CD4-positive, alpha-beta T cell (primary cell): ENCODE measurements around the gene CDYL. TPM values are rescaled to one million over a fixed set of nuclear protein-coding genes. Genes with fewer than 3 reads are reported as not detected.

Experiments used
- ATAC-seq: fragments of 200-7000 bp; cut with Tn5 transposase; one replicate; pipeline ENCODE4 v1.10.0; 2022; ENCODE audit warnings: mild to moderate bottlenecking; ENCODE audit not compliant: poor library complexity
- CTCF ChIA-PET: fragments of 350-600 bp; sonication (Branson Sonifier 250); formaldehyde crosslinking; loops from one replicate; lab custom pipeline; 2021; ENCODE audit warnings: antibody characterized with exemption, inconsistent platforms; lab: Charles Lee
- POLR2A ChIA-PET: fragments of 350-600 bp; sonication (Branson Sonifier 250); formaldehyde crosslinking; loops from one replicate; lab custom pipeline; 2021; ENCODE audit warnings: antibody characterized with exemption, inconsistent platforms; lab: Charles Lee
- DNase-seq, 14 experiments: peaks; one replicate each; pipeline ENCODE4 v3.0.0-alpha.2; 2013 to 2020; ENCODE audit warnings: mixed read lengths in 2 of 14
- H3K27ac ChIP-seq, 2 donors: one replicate each; pipeline versions ENCODE4 v1.5.1 to v1.7.0; 2013; ENCODE audit warnings: low read length in 2 of 2, low read depth in 1 of 2, mild to moderate bottlenecking in 1 of 2
- H3K27me3 ChIP-seq, 2 experiments: 1 replicate in 1 of 2; 2 replicates in 1 of 2; pipeline versions ENCODE4 v1.6.1 to v1.7.0; 2013; ENCODE audit warnings: low read length in 2 of 2, control low read depth in 1 of 2, mild to moderate bottlenecking in 1 of 2, moderate library complexity in 1 of 2; ENCODE audit not compliant: insufficient read depth in 2 of 2, control insufficient read depth in 1 of 2
- H3K36me3 ChIP-seq: one replicate; pipeline ENCODE4 v1.6.1; 2013; ENCODE audit warnings: low read length, control low read depth; ENCODE audit not compliant: insufficient read depth
- H3K4me1 ChIP-seq: one replicate; pipeline ENCODE4 v1.6.1; 2013; ENCODE audit warnings: low read length, control low read depth; ENCODE audit not compliant: insufficient read depth
- H3K4me3 ChIP-seq: one replicate; pipeline ENCODE4 v1.5.1; 2013; ENCODE audit warnings: mild to moderate bottlenecking, low read length, moderate library complexity
- H3K9me3 ChIP-seq, 2 experiments: 1 replicate in 1 of 2; 2 replicates in 1 of 2; pipeline versions ENCODE4 v1.6.1 to v1.7.0; 2013; ENCODE audit warnings: low read length in 2 of 2, mild to moderate bottlenecking in 2 of 2, control low read depth in 1 of 2, moderate library complexity in 1 of 2; ENCODE audit not compliant: control insufficient read depth in 1 of 2, insufficient read depth in 1 of 2
- H3K27ac Mint-ChIP-seq: one replicate; pipeline ENCODE4 v1.8.0; 2020; ENCODE audit warnings: mixed read lengths
- H3K27me3 Mint-ChIP-seq: one replicate; pipeline ENCODE4 v1.8.0; 2021; ENCODE audit warnings: mixed read lengths
- H3K36me3 Mint-ChIP-seq: one replicate; pipeline ENCODE4 v1.8.0; 2021; ENCODE audit warnings: low read depth, mixed read lengths
- H3K4me1 Mint-ChIP-seq: one replicate; pipeline ENCODE4 v1.8.0; 2021; ENCODE audit warnings: low read depth, mixed read lengths
- H3K4me3 Mint-ChIP-seq: one replicate; pipeline ENCODE4 v1.8.0; 2020; ENCODE audit warnings: mild to moderate bottlenecking, mixed read lengths
- H3K9me3 Mint-ChIP-seq: one replicate; pipeline ENCODE4 v1.8.0; 2020; ENCODE audit warnings: mixed read lengths
- intact Hi-C, 2 experiments: fragments of 100-400 bp; cut with DNase I in 1 of 2; cut with micrococcal nuclease in 1 of 2; formaldehyde crosslinking; loops; one replicate each; pipeline versions ENCODE4 v1.15.1 to v1.9.0; 2023 to 2025; cut with DNase I, micrococcal nuclease
- total RNA-seq, 174 experiments: library from RNA in 2 of 174; stranded (reverse) in 2 of 174; gene quantifications; one replicate each; pipeline ENCODE4 v1.2.3 and lab custom pipeline; 2021 to 2026
- TF ChIP-seq, protein P1 (sequence below): fragments of 200-600 bp; IDR thresholded peaks from one replicate; pipeline ENCODE4 v1.8.0; 2022; ENCODE audit warnings: antibody characterized with exemption, mild to moderate bottlenecking

Gene CDYL
- total RNA-seq, 2 experiments from 2014 or later, result 23.8 to 23.9 TPM

DNA sequence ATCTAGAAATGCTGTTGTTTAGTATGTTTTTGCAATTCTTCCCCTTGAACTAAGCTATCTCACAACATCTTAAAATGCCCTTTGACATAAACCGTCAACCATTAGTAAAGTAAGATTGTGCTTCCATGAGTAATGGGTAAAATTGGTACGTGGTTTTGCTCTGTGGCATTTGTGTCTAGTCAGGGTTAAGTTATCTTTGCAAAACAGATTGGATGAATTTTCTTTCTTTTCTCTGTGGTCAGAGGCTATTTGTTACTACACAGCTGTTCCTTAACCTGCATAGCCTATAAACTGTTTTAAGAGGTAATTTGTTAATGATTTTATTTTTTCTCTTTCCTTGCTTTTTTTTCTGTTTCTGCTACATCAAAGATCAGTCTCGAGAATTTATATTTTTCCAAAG is 152.2 kb downstream of the CDYL start:
- H3K27me3 Mint-ChIP-seq, result no peaks in the 10 kb centered on the region
- Histone ChIP-seq H3K27ac (no peak overlapping the region), H3K4me1 (no peaks in the 10 kb centered on the region), H3K27me3 (no peaks in the 10 kb centered on the region), H3K4me3 (no peak overlapping the region), H3K9me3 (no peaks in the 10 kb centered on the region), H3K36me3 (no peaks in the 10 kb centered on the region)
- H3K27ac Mint-ChIP-seq, result no peak overlapping the region
- CTCF ChIA-PET, result no interaction called here
- H3K36me3 Mint-ChIP-seq, result peaks cover 15% of the 10 kb centered on the region
- TF ChIP-seq, protein P1, sequence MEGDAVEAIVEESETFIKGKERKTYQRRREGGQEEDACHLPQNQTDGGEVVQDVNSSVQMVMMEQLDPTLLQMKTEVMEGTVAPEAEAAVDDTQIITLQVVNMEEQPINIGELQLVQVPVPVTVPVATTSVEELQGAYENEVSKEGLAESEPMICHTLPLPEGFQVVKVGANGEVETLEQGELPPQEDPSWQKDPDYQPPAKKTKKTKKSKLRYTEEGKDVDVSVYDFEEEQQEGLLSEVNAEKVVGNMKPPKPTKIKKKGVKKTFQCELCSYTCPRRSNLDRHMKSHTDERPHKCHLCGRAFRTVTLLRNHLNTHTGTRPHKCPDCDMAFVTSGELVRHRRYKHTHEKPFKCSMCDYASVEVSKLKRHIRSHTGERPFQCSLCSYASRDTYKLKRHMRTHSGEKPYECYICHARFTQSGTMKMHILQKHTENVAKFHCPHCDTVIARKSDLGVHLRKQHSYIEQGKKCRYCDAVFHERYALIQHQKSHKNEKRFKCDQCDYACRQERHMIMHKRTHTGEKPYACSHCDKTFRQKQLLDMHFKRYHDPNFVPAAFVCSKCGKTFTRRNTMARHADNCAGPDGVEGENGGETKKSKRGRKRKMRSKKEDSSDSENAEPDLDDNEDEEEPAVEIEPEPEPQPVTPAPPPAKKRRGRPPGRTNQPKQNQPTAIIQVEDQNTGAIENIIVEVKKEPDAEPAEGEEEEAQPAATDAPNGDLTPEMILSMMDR, result no peak
- no peaks in the 10 kb centered on the region for H3K9me3 Mint-ChIP-seq
- DNase-seq (no peak), ATAC-seq (no peak)
- POLR2A ChIA-PET, result no interaction called here
- peaks cover 67% of the 10 kb centered on the region for H3K4me1 Mint-ChIP-seq
- H3K4me3 Mint-ChIP-seq, result no peak overlapping the region
- intact Hi-C loops, result loop anchor here in 1 of 2 experiments (2.0 kb wide), 1 partner anchor 22 kb away; no protein-coding TSS in a partner anchor

DNA sequence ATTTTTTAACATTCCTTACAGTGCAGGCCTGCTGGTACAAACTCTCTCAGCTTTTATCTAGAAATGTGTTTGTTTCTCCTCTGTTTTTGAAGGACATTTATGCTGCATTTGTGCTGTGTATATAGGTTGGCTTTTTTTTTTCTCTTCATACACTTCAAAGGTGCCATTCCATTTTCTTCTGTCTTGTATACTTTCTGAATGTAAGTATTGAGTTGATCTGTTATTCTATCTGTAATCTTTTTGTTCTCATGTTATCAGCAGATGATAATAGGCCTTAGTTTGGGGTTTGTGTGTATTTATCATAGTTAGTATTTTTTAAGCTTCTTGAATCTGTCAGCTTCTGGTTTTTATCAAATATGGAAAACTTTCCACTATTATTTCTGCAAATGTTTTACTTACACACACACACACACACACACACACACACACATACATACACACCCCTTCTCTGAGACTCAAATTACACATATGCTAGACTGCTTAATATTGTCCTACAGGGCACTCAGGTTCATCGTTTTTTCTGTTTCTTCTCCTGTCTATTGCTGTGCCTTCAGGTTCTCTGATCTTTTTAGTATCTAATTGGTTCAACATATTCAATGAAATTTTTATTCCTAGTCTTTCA is 153.0 kb downstream of the CDYL start:
- no peaks in the 10 kb centered on the region for H3K27me3 ChIP-seq
- H3K9me3 ChIP-seq, result no peaks in the 10 kb centered on the region
- H3K9me3 Mint-ChIP-seq, result no peaks in the 10 kb centered on the region
- no peaks in the 10 kb centered on the region for H3K4me1 ChIP-seq
- intact Hi-C loops, result loop anchor here in 1 of 2 experiments (2.0 kb wide), 1 partner anchor 22 kb away; no protein-coding TSS in a partner anchor
- ChIA-PET CTCF (no interaction called here), POLR2A (no interaction called here)
- H3K4me3 ChIP-seq, result no peak overlapping the region
- no peak for ATAC-seq
- H3K27ac Mint-ChIP-seq, result no peak overlapping the region
- DNase-seq, result no peak
- TF ChIP-seq, protein P1, result no peak
- no peaks in the 10 kb centered on the region for H3K27me3 Mint-ChIP-seq
- H3K36me3 ChIP-seq, result no peaks in the 10 kb centered on the region
- H3K36me3 Mint-ChIP-seq, result peaks cover 11% of the 10 kb centered on the region
- H3K27ac ChIP-seq, result no peak overlapping the region
- H3K4me3 Mint-ChIP-seq, result no peak overlapping the region
- peaks cover 69% of the 10 kb centered on the region for H3K4me1 Mint-ChIP-seq

DNA sequence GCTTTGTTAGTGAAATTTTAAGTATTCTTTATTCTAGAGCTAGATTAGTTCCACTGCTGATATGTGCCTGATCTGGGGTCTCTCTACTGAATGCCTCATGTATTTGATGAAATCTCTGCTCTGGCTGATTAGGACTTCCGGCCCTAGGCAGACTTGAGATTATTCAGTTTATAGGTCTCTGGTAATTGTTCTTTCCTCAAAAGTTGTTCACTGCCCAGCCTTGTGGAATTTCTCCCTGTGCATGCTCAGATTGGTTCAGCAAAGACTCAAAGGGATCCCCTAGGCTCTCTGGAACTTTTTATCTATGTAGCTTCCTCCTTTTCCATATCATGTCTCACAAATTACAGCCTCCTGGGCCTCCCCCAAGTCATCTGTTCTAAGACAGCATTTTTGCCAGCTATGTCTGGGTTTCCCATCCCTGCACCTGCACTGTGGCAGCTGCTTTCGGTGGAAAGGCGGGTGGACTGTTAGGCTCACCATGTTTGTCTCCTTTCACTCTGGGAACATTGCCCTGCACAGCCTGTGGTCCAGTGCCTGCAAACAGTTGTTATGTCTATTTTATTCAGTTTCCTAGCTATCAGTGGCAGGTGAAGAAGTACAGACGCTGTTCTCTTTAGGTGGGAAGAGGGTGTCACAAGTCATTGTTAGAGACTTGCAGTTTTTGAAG is 154.0 kb downstream of the CDYL start:
- no peak overlapping the region for H3K27ac Mint-ChIP-seq
- no peak overlapping the region for H3K27ac ChIP-seq
- no peak overlapping the region for H3K4me3 ChIP-seq
- DNase-seq, result no peak
- H3K27me3 ChIP-seq, result no peaks in the 10 kb centered on the region
- ATAC-seq, result no peak
- intact Hi-C loops, result no loop called here
- ChIA-PET POLR2A (no interaction called here), CTCF (no interaction called here)
- H3K4me1 ChIP-seq, result no peaks in the 10 kb centered on the region
- no peaks in the 10 kb centered on the region for H3K9me3 ChIP-seq
- peaks cover 70% of the 10 kb centered on the region for H3K4me1 Mint-ChIP-seq
- TF ChIP-seq, protein P1, result no peak
- H3K4me3 Mint-ChIP-seq, result no peak overlapping the region
- no peaks in the 10 kb centered on the region for H3K27me3 Mint-ChIP-seq
- H3K9me3 Mint-ChIP-seq, result no peaks in the 10 kb centered on the region
- peaks cover 9% of the 10 kb centered on the region for H3K36me3 Mint-ChIP-seq
- no peaks in the 10 kb centered on the region for H3K36me3 ChIP-seq
